ENCODE measurements around the gene MRTFB.

GRCh38 chr16:14089283-14089823 is 18.2 kb downstream of the MRTFB start:
- TF ChIP-seq GATA2 (IDR thresholded peaks at IDR 0.05; ENCODE audit: low read depth, low read length), result no peak
- TF ChIP-seq GATA3 (IDR thresholded peaks at IDR 0.05; ENCODE audit: low read depth, low read length), result no peak

Data from SH-SY5Y (cell line).